Skeletal muscle satellite cell (primary cell): ENCODE data around the gene PLA2G4D.

Experiments
- H3K27me3 ChIP-seq: 2 replicates; pipeline ENCODE4 v1.7.0; 2013; ENCODE audit warnings: low read length; ENCODE audit not compliant: control insufficient read depth, insufficient read depth
- H3K36me3 ChIP-seq: 2 replicates; pipeline ENCODE4 v1.7.0; 2013; ENCODE audit warnings: mild to moderate bottlenecking, control low read depth, low read length; ENCODE audit not compliant: insufficient read depth
- H3K4me1 ChIP-seq: 2 replicates; pipeline ENCODE4 v1.7.0; 2013; ENCODE audit warnings: low read length; ENCODE audit not compliant: control insufficient read depth, insufficient read depth
- H3K4me2 ChIP-seq: 2 replicates; pipeline ENCODE4 v1.7.0; 2013; ENCODE audit warnings: mild to moderate bottlenecking, low read length
- H3K4me3 ChIP-seq: 2 replicates; pipeline ENCODE4 v1.7.0; 2013; ENCODE audit warnings: low read length
- H3K9ac ChIP-seq: 2 replicates; pipeline ENCODE4 v1.7.0; 2013; ENCODE audit warnings: mild to moderate bottlenecking, low read depth, low read length, moderate library complexity
- H3K9me3 ChIP-seq: replicated peaks from 2 replicates; pipeline ENCODE4 v1.7.0; 2013; ENCODE audit warnings: mild to moderate bottlenecking, control low read depth, low read length

The PLA2G4D gene

GRCh38 chr15:42080919-42081830, 13.2 kb downstream of the PLA2G4D start:
- no peak overlapping the region for H3K4me2 ChIP-seq
- no peaks in the 10 kb centered on the region for H3K36me3 ChIP-seq
- no peak overlapping the region for H3K4me3 ChIP-seq
- no peak overlapping the region for H3K9ac ChIP-seq
- no peaks in the 10 kb centered on the region for H3K9me3 ChIP-seq
- H3K4me1 ChIP-seq: no peaks in the 10 kb centered on the region
- peaks cover 75% of the 10 kb centered on the region for H3K27me3 ChIP-seq

- Histone ChIP-seq H3K4me1 (no peaks in the 10 kb centered on the region), H3K4me2 (no peak overlapping the region), H3K27me3 (peaks cover 71% of the 10 kb centered on the region)
Measured at GRCh38 chr15:42080186-42080918, 14.0 kb downstream of the PLA2G4D start.

GRCh38 chr15:42079401-42079908, 14.9 kb downstream of the PLA2G4D start:
- peaks cover 71% of the 10 kb centered on the region for H3K27me3 ChIP-seq
- no peaks in the 10 kb centered on the region for H3K9me3 ChIP-seq
- no peaks in the 10 kb centered on the region for H3K4me1 ChIP-seq
- no peak overlapping the region for H3K9ac ChIP-seq
- H3K4me3 ChIP-seq: no peak overlapping the region
- H3K36me3 ChIP-seq: no peaks in the 10 kb centered on the region
- no peak overlapping the region for H3K4me2 ChIP-seq

More at GRCh38 chr15:42080186-42080918, 14.0 kb downstream of the PLA2G4D start:
- no peaks in the 10 kb centered on the region for H3K36me3 ChIP-seq
- H3K4me3 ChIP-seq: no peak overlapping the region
- H3K9me3 ChIP-seq: no peaks in the 10 kb centered on the region
- H3K9ac ChIP-seq: no peak overlapping the region

DNA sequence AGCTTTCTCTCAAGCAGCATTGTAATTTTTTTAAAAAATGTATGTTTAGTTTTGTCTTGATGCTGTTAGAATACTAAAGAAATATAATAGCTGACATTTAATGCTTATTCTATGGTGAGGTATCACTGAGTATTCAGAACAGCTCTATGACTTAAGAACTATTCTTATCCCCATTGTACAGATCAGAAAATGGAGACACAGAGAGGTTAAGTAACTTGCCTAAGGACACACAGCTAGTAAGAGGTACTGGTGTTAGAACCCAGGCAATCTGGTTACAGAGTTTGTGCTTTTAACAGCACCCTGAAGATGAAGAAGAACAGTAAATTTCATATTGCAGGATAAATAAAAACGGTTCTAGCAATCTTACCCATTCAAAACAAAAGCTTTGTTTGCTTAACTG, 15.5 kb downstream of the PLA2G4D start:
- Histone ChIP-seq H3K4me2 (no peak overlapping the region), H3K9me3 (no peaks in the 10 kb centered on the region), H3K9ac (no peak overlapping the region), H3K4me1 (no peaks in the 10 kb centered on the region), H3K36me3 (no peaks in the 10 kb centered on the region), H3K4me3 (no peak overlapping the region), H3K27me3 (peaks cover 73% of the 10 kb centered on the region)

DNA sequence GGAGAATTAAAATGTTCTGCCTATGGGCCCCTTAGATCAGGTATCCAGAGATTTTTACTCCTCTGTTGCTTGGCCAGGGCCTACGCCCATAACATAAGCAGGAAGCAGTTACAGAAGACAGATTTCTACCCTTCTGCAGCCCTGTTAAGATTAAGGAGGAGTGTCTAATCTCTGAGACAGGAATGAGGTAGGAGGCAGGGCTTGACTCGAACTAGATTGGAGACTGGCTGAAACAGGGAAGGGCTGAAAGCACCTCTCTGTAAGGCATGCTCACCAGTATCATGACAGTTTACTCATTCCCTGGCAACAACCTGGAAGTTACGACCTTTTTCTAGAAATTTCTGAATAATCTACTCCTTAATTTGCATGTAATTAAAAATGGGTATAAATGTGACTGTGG, 16.7 kb downstream of the PLA2G4D start:
- Histone ChIP-seq H3K4me2 (no peak overlapping the region), H3K9me3 (no peaks in the 10 kb centered on the region), H3K27me3 (peaks cover 74% of the 10 kb centered on the region), H3K36me3 (no peaks in the 10 kb centered on the region), H3K4me3 (no peak overlapping the region), H3K4me1 (no peaks in the 10 kb centered on the region), H3K9ac (no peak overlapping the region)

- Histone ChIP-seq H3K9me3 (no peaks in the 10 kb centered on the region), H3K27me3 (peaks cover 52% of the 10 kb centered on the region), H3K9ac (no peak overlapping the region), H3K36me3 (no peaks in the 10 kb centered on the region), H3K4me2 (no peak overlapping the region), H3K4me3 (no peak overlapping the region), H3K4me1 (no peaks in the 10 kb centered on the region)
Measured at GRCh38 chr15:42073418-42073817, 20.9 kb downstream of the PLA2G4D start.

DNA sequence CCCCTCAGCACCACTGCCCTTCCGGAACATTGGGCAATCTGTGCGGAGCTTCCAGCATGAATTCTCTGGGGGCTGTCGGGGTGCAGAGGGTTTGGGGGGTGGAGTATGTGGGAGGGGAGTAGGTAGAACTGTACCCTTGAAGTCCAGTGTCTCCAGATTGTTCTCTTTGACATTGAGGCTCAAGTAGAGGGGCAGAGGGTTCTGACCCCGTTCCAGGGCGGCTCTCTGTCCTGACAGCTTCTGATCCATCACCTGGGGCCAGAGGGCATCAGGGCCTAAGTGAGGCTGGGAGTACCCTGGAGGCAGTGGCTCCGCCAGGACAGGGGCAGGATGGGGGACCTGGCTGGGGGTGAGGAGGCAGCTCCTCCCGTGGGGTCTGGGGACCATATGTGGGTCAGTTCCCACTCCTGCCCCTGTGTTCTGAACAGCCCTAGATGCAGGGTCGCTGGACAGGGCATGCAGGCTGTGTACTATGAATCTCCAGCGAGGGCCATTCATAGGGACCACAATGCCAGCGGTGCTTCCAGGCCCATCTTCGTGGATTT, 22.1 kb downstream of the PLA2G4D start:
- Histone ChIP-seq H3K9me3 (no peaks in the 10 kb centered on the region), H3K27me3 (peaks cover 42% of the 10 kb centered on the region), H3K4me3 (no peak overlapping the region), H3K9ac (no peak overlapping the region), H3K36me3 (no peaks in the 10 kb centered on the region), H3K4me2 (no peak overlapping the region), H3K4me1 (no peaks in the 10 kb centered on the region)

DNA sequence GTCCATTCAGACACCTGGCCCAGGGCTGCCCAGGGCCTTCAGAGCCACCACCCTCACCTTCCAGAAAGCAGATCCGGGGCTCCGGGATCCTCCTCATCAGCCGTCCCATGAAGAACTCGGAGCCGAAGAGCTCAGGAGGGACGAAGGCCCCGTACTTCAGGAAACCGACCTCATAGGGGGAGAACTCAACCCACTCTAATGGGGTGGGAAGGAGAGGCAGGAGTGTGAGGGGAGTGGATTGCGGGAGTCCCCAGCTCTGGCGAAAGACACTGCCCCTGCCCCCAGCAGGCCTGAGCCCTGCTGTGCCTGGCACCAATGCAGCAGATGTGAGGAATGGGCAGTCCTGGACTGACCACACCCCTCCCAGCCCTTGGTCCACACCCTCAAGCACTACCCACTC, 22.6 kb downstream of the PLA2G4D start:
- Histone ChIP-seq H3K4me2 (no peak overlapping the region), H3K36me3 (no peaks in the 10 kb centered on the region), H3K9ac (no peak overlapping the region), H3K27me3 (peaks cover 38% of the 10 kb centered on the region), H3K4me1 (no peaks in the 10 kb centered on the region), H3K4me3 (no peak overlapping the region), H3K9me3 (no peaks in the 10 kb centered on the region)

DNA sequence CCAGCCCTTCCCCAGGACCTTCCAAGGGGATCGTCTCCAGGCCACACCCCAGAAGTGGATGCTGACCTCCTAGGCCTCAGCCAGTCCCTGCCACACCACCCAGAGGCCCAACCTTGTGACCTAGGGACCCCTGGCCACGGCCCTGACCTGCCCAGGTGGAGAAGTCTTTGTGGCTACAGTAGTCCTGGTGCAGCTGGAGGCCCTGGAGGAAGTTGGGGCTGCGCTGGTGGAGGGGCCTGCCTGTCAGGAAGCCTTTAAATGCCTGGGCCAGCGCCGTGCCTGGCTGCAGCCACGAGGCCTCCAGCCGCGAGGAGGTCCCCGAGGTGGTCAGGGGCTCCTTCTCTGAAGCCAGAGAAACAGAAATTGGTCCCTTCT, 23.4 kb downstream of the PLA2G4D start:
- Histone ChIP-seq H3K27me3 (peaks cover 35% of the 10 kb centered on the region), H3K9me3 (no peaks in the 10 kb centered on the region), H3K4me2 (no peak overlapping the region), H3K4me3 (no peak overlapping the region), H3K9ac (no peak overlapping the region), H3K36me3 (no peaks in the 10 kb centered on the region), H3K4me1 (no peaks in the 10 kb centered on the region)

DNA sequence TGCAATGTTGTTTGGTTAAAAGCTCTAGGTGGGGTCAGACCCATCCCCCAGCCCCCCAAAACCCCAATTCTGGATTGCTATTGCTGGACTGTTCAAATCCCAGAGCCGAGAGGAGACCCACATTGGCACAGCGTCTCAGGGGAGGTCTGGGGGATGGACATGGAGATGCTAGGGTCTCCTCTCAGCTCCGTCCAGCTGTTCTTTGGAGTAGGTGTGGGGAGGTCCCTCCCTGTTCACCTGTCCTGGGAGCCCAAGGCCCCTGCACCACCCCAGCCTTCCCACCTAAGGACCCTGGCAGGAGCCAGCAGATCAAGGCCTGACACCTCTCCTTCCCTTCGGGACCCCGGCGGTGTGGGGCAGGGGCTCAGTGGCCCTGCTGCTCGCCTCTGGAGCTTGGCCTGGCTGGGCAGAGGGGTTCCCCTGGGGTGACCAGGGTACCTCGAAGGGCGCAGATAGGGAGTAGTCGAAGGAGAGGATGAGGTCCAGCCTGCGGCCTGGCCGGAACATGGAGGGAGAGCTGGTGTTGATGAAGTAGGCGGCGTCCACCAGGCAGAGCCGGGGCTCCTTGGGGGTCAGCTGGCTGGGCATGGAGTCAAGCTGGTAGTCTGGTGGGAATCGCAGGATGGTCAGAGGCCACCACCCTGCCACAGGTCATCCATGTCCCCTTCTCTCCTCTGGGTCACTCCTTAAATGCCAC, 23.9 kb downstream of the PLA2G4D start:
- no peak overlapping the region for H3K9ac ChIP-seq
- no peaks in the 10 kb centered on the region for H3K9me3 ChIP-seq
- no peak overlapping the region for H3K4me3 ChIP-seq
- H3K4me1 ChIP-seq: no peaks in the 10 kb centered on the region
- no peak overlapping the region for H3K4me2 ChIP-seq
- H3K27me3 ChIP-seq: peaks cover 33% of the 10 kb centered on the region
- H3K36me3 ChIP-seq: no peaks in the 10 kb centered on the region
